GM23338 (cell line): ENCODE results near the gene MAP2K4. TPM values are rescaled to one million over a fixed set of nuclear protein-coding genes. Genes with fewer than 3 reads are reported as not detected.

Source experiments
- ATAC-seq: fragments of 200-7000 bp; cut with Tn5 transposase; 3 replicates; pipeline ENCODE4 v1.9.1; 2020
- DNase-seq: peaks from one replicate; pipeline ENCODE4 v3.0.0-alpha.2; 2015; ENCODE audit warnings: low spot score
- H2AFZ ChIP-seq: fragments of 200-600 bp; sonication (generic); 2 replicates; pipeline ENCODE4 v1.8.0; 2016; ENCODE audit warnings: antibody characterized with exemption, mild to moderate bottlenecking, moderate library complexity
- H3F3A ChIP-seq: fragments of 200-600 bp; sonication (generic); replicated peaks from 2 replicates; pipeline ENCODE4 v1.8.0; 2017; ENCODE audit warnings: antibody characterized with exemption, mixed run types, low read depth
- H3K27ac ChIP-seq: fragments of 200-600 bp; sonication (generic); 2 replicates; pipeline ENCODE4 v1.6.1; 2016; ENCODE audit warnings: low read depth
- H3K27me3 ChIP-seq: fragments of 200-600 bp; sonication (generic); 2 replicates; pipeline ENCODE4 v1.8.0; 2016; ENCODE audit warnings: mild to moderate bottlenecking, mixed run types, moderate library complexity; ENCODE audit not compliant: insufficient read depth
- H3K36me3 ChIP-seq: fragments of 200-600 bp; sonication (generic); 2 replicates; pipeline ENCODE4 v1.8.0; 2016; ENCODE audit warnings: mild to moderate bottlenecking; ENCODE audit not compliant: insufficient read depth
- H3K4me1 ChIP-seq: fragments of 200-600 bp; sonication (generic); 2 replicates; pipeline ENCODE4 v1.8.0; 2016; ENCODE audit warnings: mild to moderate bottlenecking, moderate library complexity; ENCODE audit not compliant: insufficient read depth
- H3K4me2 ChIP-seq: fragments of 200-600 bp; sonication (generic); 2 replicates; pipeline ENCODE4 v1.7.1; 2017; ENCODE audit warnings: mixed run types
- H3K4me3 ChIP-seq: fragments of 200-600 bp; sonication (generic); 2 replicates; pipeline ENCODE4 v1.6.1; 2016; ENCODE audit warnings: mixed run types
- H3K79me2 ChIP-seq: fragments of 200-600 bp; sonication (generic); replicated peaks from 2 replicates; pipeline ENCODE4 v1.8.0; 2017; ENCODE audit warnings: mild to moderate bottlenecking; ENCODE audit not compliant: insufficient read depth
- H3K9me2 ChIP-seq: fragments of 200-600 bp; sonication (generic); 2 replicates; pipeline ENCODE4 v1.8.0; 2017; ENCODE audit not compliant: insufficient read depth
- H4K20me1 ChIP-seq: fragments of 200-600 bp; sonication (generic); replicated peaks from 2 replicates; pipeline ENCODE4 v1.8.0; 2017; ENCODE audit warnings: mild to moderate bottlenecking; ENCODE audit not compliant: insufficient read depth
- H3K27ac Mint-ChIP-seq: 2 replicates; pipeline ENCODE4 v1.8.0; 2020; ENCODE audit warnings: inconsistent platforms, mild to moderate bottlenecking, moderate library complexity, mixed read lengths
- H3K27me3 Mint-ChIP-seq: 3 replicates; pipeline ENCODE4 v1.8.0; 2022; ENCODE audit warnings: low read depth, mild to moderate bottlenecking, moderate library complexity, mixed read lengths, inconsistent platforms; ENCODE audit not compliant: insufficient read depth, poor library complexity
- H3K36me3 Mint-ChIP-seq: 3 replicates; pipeline ENCODE4 v1.8.0; 2021; ENCODE audit warnings: low read depth, mild to moderate bottlenecking, inconsistent platforms, moderate library complexity, mixed read lengths
- H3K4me1 Mint-ChIP-seq: 3 replicates; pipeline ENCODE4 v1.8.0; 2020; ENCODE audit warnings: mild to moderate bottlenecking, inconsistent platforms, mixed read lengths
- H3K4me3 Mint-ChIP-seq: 3 replicates; pipeline ENCODE4 v1.8.0; 2021; ENCODE audit warnings: moderate library complexity, mild to moderate bottlenecking, inconsistent platforms, mixed read lengths
- H3K9me3 Mint-ChIP-seq: 3 replicates; pipeline ENCODE4 v1.8.0; 2020; ENCODE audit warnings: moderate library complexity, mild to moderate bottlenecking, inconsistent platforms, mixed read lengths
- CREB1 ChIP-seq: fragments of 250-450 bp; sonication (Bioruptor Pico); IDR thresholded peaks from 2 replicates; pipeline ENCODE4 v1.5.0; 2020; ENCODE audit warnings: low read depth, mild to moderate bottlenecking, moderate library complexity
- ETS1 ChIP-seq: IDR thresholded peaks from 2 replicates; pipeline ENCODE4 v1.6.1; 2016; ENCODE audit warnings: antibody characterized with exemption
- EZH2 ChIP-seq: fragments of 200-600 bp; sonication (generic); IDR thresholded peaks from one replicate; pipeline ENCODE4 v1.8.0; 2017; ENCODE audit warnings: antibody characterized with exemption, mild to moderate bottlenecking, low read depth; ENCODE audit not compliant: unreplicated experiment
- JUNB ChIP-seq: IDR thresholded peaks from one replicate; pipeline ENCODE4 v1.6.1; 2016; ENCODE audit warnings: antibody characterized with exemption; ENCODE audit not compliant: unreplicated experiment
- NANOG ChIP-seq: IDR thresholded peaks from 2 replicates; pipeline ENCODE4 v1.6.1; 2016; ENCODE audit warnings: antibody characterized with exemption, borderline replicate concordance
- POLR2AphosphoS5 ChIP-seq: IDR thresholded peaks from 2 replicates; pipeline ENCODE4 v1.6.1; 2016; ENCODE audit warnings: antibody characterized with exemption, low read depth
- STAT1 ChIP-seq: IDR thresholded peaks from one replicate; pipeline ENCODE4 v1.6.1; 2016; ENCODE audit warnings: antibody characterized with exemption; ENCODE audit not compliant: unreplicated experiment
- ZNF114 ChIP-seq: fragments of 250-450 bp; sonication (Bioruptor Pico); IDR thresholded peaks from 2 replicates; pipeline ENCODE4 v1.5.0; 2020; ENCODE audit warnings: mild to moderate bottlenecking, moderate library complexity
- ZNF331 ChIP-seq: fragments of 250-450 bp; sonication (Bioruptor Pico); IDR thresholded peaks from 2 replicates; pipeline ENCODE4 v1.5.0; 2020; ENCODE audit warnings: low read depth, mild to moderate bottlenecking, moderate library complexity
- polyA plus RNA-seq: library from polyadenylated mRNA; unstranded; fragments of >200 nt; fragmentation: Nextera tagmentation; extraction: Ambion mirVana; gene quantifications from 2 replicates; pipeline ENCODE4 v1.2.1, GENCODE V29; 2016
- total RNA-seq: library from RNA; depleted of rRNA; stranded (reverse); fragments of >200 nt; shearing (Covaris generic); gene quantifications from 2 replicates; pipeline ENCODE4 v1.2.3, GENCODE V29; 2014
- TF ChIP-seq, protein P1 (sequence below): IDR thresholded peaks from one replicate; pipeline ENCODE4 v1.6.1; 2018; ENCODE audit warnings: antibody characterized with exemption; ENCODE audit not compliant: unreplicated experiment

The MAP2K4 gene
- total and polyA plus RNA-seq, 2 experiments from 2014 or later: 25.3 to 36.4 TPM

DNA sequence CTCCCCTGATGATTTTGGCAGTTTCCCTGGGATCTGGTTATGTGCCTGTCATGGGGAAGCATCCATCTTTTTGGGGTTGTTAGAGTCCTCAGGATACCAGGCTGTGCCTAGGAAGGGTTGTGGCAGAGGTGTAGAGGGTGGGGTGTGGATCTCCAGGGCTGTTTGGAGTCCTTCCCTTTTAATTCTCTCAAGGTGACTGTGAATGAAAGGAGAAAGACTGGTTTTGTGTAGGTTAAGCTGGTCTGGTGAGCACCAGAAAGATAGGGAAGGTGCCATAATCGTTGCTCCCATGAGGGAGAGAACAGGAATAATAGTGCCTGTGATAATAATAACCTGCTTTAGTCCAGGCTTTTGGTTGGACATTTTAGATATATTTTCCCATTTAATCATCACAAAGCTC lies 7.0 kb downstream of the MAP2K4 start:
- Histone ChIP-seq H3K9me2 (no peaks in the 10 kb centered on the region), H3K4me1 (peaks cover 37% of the 10 kb centered on the region), H3K79me2 (peaks cover 99% of the 10 kb centered on the region), H3K4me2 (no peak overlapping the region), H2AFZ (no peak overlapping the region), H3K4me3 (no peak overlapping the region), H4K20me1 (peaks cover 37% of the 10 kb centered on the region), H3K36me3 (no peaks in the 10 kb centered on the region), H3F3A (no peaks in the 10 kb centered on the region), H3K27me3 (no peaks in the 10 kb centered on the region), H3K27ac (no peak overlapping the region)
- H3K4me1 Mint-ChIP-seq: peaks cover 40% of the 10 kb centered on the region
- H3K9me3 Mint-ChIP-seq: no peaks in the 10 kb centered on the region
- H3K27ac Mint-ChIP-seq: no peak overlapping the region
- no peak overlapping the region for H3K4me3 Mint-ChIP-seq
- H3K36me3 Mint-ChIP-seq: no peaks in the 10 kb centered on the region
- DNase-seq (no peak), ATAC-seq (no peak; the same call in 2 of the 3 replicates)
- H3K27me3 Mint-ChIP-seq: no peaks in the 10 kb centered on the region
- TF ChIP-seq POLR2AphosphoS5 (no peak), ZNF331 (no peak), EZH2 (no peak)

- TF ChIP-seq EZH2 (no peak), POLR2AphosphoS5 (no peak), JUNB (no peak), NANOG (no peak), ZNF114 (CRISPR knock-in tag) (no peak), ZNF331 (no peak), STAT1 (no peak)
- Mint-ChIP-seq H3K36me3 (no peaks in the 10 kb centered on the region), H3K27me3 (no peaks in the 10 kb centered on the region), H3K4me1 (peaks cover 34% of the 10 kb centered on the region), H3K4me3 (no peak overlapping the region), H3K27ac (no peak overlapping the region), H3K9me3 (no peaks in the 10 kb centered on the region)
- Histone ChIP-seq H3K79me2 (peaks cover 99% of the 10 kb centered on the region), H3K27me3 (no peaks in the 10 kb centered on the region), H3K9me2 (no peaks in the 10 kb centered on the region), H2AFZ (no peak overlapping the region), H3K4me3 (no peak overlapping the region), H3F3A (no peaks in the 10 kb centered on the region), H3K27ac (no peak overlapping the region), H4K20me1 (peaks cover 36% of the 10 kb centered on the region; the same call in 1 of the 2 replicates), H3K4me1 (peaks cover 30% of the 10 kb centered on the region), H3K36me3 (no peaks in the 10 kb centered on the region), H3K4me2 (no peak overlapping the region)
- no peak for DNase-seq
- ATAC-seq: no peak
These were observed 7.9 kb downstream of the MAP2K4 start for GRCh38 chr17:12028611-12029010.

- Histone ChIP-seq H3K27ac (no peak overlapping the region), H4K20me1 (peaks cover 27% of the 10 kb centered on the region; the same call in 1 of the 2 replicates), H3K9me2 (no peaks in the 10 kb centered on the region), H3K4me1 (peaks cover 14% of the 10 kb centered on the region), H3F3A (no peaks in the 10 kb centered on the region), H2AFZ (no peak overlapping the region), H3K27me3 (no peaks in the 10 kb centered on the region), H3K4me3 (no peak overlapping the region), H3K4me2 (no peak overlapping the region), H3K79me2 (peaks cover 100% of the 10 kb centered on the region), H3K36me3 (no peaks in the 10 kb centered on the region)
- Mint-ChIP-seq H3K27ac (no peak overlapping the region), H3K9me3 (no peaks in the 10 kb centered on the region), H3K36me3 (no peaks in the 10 kb centered on the region), H3K4me1 (peaks cover 21% of the 10 kb centered on the region; the same call in 2 of the 3 replicates), H3K4me3 (no peak overlapping the region), H3K27me3 (no peaks in the 10 kb centered on the region)
- DNase-seq (no peak), ATAC-seq (no peak)
- TF ChIP-seq CREB1 (CRISPR knock-in tag): no peak
- TF ChIP-seq, protein P1, sequence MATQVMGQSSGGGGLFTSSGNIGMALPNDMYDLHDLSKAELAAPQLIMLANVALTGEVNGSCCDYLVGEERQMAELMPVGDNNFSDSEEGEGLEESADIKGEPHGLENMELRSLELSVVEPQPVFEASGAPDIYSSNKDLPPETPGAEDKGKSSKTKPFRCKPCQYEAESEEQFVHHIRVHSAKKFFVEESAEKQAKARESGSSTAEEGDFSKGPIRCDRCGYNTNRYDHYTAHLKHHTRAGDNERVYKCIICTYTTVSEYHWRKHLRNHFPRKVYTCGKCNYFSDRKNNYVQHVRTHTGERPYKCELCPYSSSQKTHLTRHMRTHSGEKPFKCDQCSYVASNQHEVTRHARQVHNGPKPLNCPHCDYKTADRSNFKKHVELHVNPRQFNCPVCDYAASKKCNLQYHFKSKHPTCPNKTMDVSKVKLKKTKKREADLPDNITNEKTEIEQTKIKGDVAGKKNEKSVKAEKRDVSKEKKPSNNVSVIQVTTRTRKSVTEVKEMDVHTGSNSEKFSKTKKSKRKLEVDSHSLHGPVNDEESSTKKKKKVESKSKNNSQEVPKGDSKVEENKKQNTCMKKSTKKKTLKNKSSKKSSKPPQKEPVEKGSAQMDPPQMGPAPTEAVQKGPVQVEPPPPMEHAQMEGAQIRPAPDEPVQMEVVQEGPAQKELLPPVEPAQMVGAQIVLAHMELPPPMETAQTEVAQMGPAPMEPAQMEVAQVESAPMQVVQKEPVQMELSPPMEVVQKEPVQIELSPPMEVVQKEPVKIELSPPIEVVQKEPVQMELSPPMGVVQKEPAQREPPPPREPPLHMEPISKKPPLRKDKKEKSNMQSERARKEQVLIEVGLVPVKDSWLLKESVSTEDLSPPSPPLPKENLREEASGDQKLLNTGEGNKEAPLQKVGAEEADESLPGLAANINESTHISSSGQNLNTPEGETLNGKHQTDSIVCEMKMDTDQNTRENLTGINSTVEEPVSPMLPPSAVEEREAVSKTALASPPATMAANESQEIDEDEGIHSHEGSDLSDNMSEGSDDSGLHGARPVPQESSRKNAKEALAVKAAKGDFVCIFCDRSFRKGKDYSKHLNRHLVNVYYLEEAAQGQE: no peak
- TF ChIP-seq ETS1: no peak
These were observed 13.9 kb downstream of the MAP2K4 start for GRCh38 chr17:12034538-12034937.
